NB4 (cell line): Measurements from ENCODE around the gene GPR176.
"Not testable (repeated sequence)": the region's sequence is repeated elsewhere in the genome, so short reads cannot be mapped to it uniquely, and the experiment has no call there.

ENCODE experiments used
- MYC ChIP-seq: IDR thresholded peaks from 2 replicates; pipeline ENCODE4 v1.6.1; 2011; ENCODE audit warnings: low read depth, low read length
- POLR2A ChIP-seq: IDR thresholded peaks from 2 replicates; pipeline ENCODE4 v1.6.1; 2011; ENCODE audit warnings: mild to moderate bottlenecking; ENCODE audit not compliant: insufficient read length; ENCODE audit errors: extremely low read depth
- TF ChIP-seq, protein P1 (sequence below): IDR thresholded peaks from one replicate; pipeline ENCODE4 v1.5.1; 2012; ENCODE audit warnings: low read depth, low read length
- TF ChIP-seq, protein P2 (sequence below): IDR thresholded peaks from 2 replicates; pipeline ENCODE4 v1.6.1; 2011; ENCODE audit warnings: low read depth, low read length

DNA sequence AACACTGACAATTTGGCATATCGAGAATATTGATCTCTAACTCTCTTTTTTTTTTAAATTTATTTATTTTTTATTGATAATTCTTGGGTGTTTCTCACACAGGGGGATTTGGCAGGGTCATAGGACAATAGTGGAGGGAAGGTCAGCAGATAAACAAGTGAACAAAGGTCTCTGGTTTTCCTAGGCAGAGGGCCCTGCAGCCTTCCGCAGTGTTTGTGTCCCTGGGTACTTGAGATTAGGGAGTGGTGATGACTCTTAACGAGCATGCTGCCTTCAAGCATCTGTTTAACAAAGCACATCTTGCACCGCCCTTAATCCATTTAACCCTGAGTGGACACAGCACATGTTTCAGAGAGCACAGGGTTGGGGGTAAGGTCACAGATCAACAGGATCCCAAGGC lies 27.0 kb downstream of the GPR176 start:
- TF ChIP-seq POLR2A, MYC: not testable (repeated sequence)
- TF ChIP-seq, protein P1, sequence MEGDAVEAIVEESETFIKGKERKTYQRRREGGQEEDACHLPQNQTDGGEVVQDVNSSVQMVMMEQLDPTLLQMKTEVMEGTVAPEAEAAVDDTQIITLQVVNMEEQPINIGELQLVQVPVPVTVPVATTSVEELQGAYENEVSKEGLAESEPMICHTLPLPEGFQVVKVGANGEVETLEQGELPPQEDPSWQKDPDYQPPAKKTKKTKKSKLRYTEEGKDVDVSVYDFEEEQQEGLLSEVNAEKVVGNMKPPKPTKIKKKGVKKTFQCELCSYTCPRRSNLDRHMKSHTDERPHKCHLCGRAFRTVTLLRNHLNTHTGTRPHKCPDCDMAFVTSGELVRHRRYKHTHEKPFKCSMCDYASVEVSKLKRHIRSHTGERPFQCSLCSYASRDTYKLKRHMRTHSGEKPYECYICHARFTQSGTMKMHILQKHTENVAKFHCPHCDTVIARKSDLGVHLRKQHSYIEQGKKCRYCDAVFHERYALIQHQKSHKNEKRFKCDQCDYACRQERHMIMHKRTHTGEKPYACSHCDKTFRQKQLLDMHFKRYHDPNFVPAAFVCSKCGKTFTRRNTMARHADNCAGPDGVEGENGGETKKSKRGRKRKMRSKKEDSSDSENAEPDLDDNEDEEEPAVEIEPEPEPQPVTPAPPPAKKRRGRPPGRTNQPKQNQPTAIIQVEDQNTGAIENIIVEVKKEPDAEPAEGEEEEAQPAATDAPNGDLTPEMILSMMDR: not testable (repeated sequence)
- TF ChIP-seq, protein P2, sequence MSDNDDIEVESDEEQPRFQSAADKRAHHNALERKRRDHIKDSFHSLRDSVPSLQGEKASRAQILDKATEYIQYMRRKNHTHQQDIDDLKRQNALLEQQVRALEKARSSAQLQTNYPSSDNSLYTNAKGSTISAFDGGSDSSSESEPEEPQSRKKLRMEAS: not testable (repeated sequence)
